GM21381 (cell line): Measurements from ENCODE around the gene TPPP3.

Experiments
- ATAC-seq: cut with Tn5 transposase; IDR thresholded peaks from one replicate; pipeline ENCODE4 v1.9.1; 2021; ENCODE audit warnings: mild to moderate bottlenecking, moderate library complexity; ENCODE audit not compliant: unreplicated experiment

TPPP3 gene

GRCh38 chr16:67393111-67393787, at the start of gene TPPP3:
TPPP3 (minus strand) TSS chr16:67393498; CDS start chr16:67391111, 2,387 bp downstream.
- no peak for ATAC-seq

- no peak for ATAC-seq
Observed at GRCh38 chr16:67442581-67443255, 49.4 kb upstream of the TPPP3 start.

GRCh38 chr16:67441907-67442306, 48.6 kb upstream of the TPPP3 start:
- ATAC-seq = no peak

- ATAC-seq = no peak
Observed at GRCh38 chr16:67441271-67441753, 48.0 kb upstream of the TPPP3 start.

GRCh38 chr16:67438824-67439393, 45.6 kb upstream of the TPPP3 start:
- no peak for ATAC-seq

GRCh38 chr16:67438098-67438791, 44.9 kb upstream of the TPPP3 start:
- ATAC-seq = no peak

GRCh38 chr16:67437513-67437912, 44.2 kb upstream of the TPPP3 start:
- no peak for ATAC-seq

GRCh38 chr16:67436640-67437193, 43.4 kb upstream of the TPPP3 start:
- no peak for ATAC-seq

- no peak for ATAC-seq
Observed at GRCh38 chr16:67435758-67436164, 42.5 kb upstream of the TPPP3 start.

GRCh38 chr16:67433131-67433719, 39.9 kb upstream of the TPPP3 start:
- no peak for ATAC-seq

GRCh38 chr16:67432506-67432890, 39.2 kb upstream of the TPPP3 start:
- no peak for ATAC-seq

- ATAC-seq = no peak
Observed at GRCh38 chr16:67431775-67432505, 38.6 kb upstream of the TPPP3 start.

GRCh38 chr16:67430977-67431774, 37.9 kb upstream of the TPPP3 start, which contains the start of gene HSD11B2:
HSD11B2 (plus strand) TSS chr16:67431121; CDS start chr16:67431249, 128 bp downstream.
- ATAC-seq = no peak

- no peak for ATAC-seq
Observed at GRCh38 chr16:67430504-67430976, 37.2 kb upstream of the TPPP3 start.

- no peak for ATAC-seq
Observed at GRCh38 chr16:67429799-67430503, 36.7 kb upstream of the TPPP3 start.

GRCh38 chr16:67429053-67429798, 35.9 kb upstream of the TPPP3 start:
- ATAC-seq = no peak

- ATAC-seq = no peak
Observed at GRCh38 chr16:67428146-67428731, 34.9 kb upstream of the TPPP3 start.
